22Rv1 (cell line): ENCODE measurements around the gene TRAF7.
"Not testable (repeated sequence)": the region's sequence is repeated elsewhere in the genome, so short reads cannot be mapped to it uniquely, and the experiment has no call there.

Experiments used
- H3K27ac ChIP-seq: fragments of 450-650 bp; 2 replicates; pipeline ENCODE4 v1.5.1; 2017
- ZFX ChIP-seq: fragments of 450-650 bp; IDR thresholded peaks from 2 replicates; pipeline ENCODE4 v1.6.1; 2017; ENCODE audit warnings: antibody characterized with exemption, borderline replicate concordance
- TF ChIP-seq, protein P1 (sequence below): fragments of 450-650 bp; IDR thresholded peaks from 2 replicates; pipeline ENCODE4 v1.5.1; 2017; ENCODE audit warnings: mild to moderate bottlenecking

TRAF7 gene

DNA sequence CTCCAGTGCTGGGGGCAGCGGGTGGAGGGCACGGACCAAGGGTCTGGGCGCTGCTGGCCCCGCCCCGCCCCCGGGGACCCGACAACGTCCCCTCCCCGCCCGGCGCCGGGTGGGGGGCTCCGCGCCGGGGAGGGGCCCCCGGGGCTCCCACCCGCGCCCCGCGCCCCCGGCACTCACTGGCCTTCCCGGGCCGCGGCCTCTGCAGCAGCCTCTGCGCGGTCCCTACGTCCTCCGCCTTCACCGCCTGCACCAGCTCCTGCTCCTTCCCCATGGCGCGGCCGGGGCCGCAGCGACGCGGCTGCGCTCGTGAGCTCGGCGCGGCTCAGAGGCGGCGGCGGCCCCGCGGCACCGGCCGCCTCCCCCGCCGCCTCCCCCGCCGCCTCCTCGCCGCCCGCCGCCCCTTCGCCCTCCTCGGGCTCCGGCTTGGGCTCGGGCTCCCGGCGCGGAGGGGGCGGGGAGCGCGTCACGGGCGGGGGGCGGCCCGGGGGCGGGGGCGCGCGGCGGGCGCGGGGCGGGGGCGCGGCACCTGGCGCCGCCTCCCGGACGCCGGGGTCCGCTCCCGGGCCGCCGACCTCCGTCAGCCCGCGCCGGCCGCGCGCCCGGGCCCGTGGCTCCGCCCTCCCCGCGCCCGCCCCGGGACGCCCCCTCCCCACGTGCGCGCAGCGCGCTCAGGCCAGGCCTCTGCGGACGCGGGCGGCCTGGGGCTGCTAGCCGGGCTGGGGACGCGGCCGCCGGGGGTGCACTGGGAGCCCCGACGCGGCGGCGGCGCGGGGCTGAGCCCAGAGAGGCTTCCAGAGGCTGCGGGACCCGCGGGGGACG is 40.8 kb downstream of the TRAF7 start, which contains the start of gene CASKIN1:
TSS of gene CASKIN1 (minus strand) at position 444 of the 819 bp plus-strand sequence. CDS start at position 271, 173 bp downstream.
- no peak for TF ChIP-seq ZFX
- TF ChIP-seq, protein P1, sequence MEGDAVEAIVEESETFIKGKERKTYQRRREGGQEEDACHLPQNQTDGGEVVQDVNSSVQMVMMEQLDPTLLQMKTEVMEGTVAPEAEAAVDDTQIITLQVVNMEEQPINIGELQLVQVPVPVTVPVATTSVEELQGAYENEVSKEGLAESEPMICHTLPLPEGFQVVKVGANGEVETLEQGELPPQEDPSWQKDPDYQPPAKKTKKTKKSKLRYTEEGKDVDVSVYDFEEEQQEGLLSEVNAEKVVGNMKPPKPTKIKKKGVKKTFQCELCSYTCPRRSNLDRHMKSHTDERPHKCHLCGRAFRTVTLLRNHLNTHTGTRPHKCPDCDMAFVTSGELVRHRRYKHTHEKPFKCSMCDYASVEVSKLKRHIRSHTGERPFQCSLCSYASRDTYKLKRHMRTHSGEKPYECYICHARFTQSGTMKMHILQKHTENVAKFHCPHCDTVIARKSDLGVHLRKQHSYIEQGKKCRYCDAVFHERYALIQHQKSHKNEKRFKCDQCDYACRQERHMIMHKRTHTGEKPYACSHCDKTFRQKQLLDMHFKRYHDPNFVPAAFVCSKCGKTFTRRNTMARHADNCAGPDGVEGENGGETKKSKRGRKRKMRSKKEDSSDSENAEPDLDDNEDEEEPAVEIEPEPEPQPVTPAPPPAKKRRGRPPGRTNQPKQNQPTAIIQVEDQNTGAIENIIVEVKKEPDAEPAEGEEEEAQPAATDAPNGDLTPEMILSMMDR: no peak
- peak within 1 kb of the TSS; percentile 50 for H3K27ac ChIP-seq

DNA sequence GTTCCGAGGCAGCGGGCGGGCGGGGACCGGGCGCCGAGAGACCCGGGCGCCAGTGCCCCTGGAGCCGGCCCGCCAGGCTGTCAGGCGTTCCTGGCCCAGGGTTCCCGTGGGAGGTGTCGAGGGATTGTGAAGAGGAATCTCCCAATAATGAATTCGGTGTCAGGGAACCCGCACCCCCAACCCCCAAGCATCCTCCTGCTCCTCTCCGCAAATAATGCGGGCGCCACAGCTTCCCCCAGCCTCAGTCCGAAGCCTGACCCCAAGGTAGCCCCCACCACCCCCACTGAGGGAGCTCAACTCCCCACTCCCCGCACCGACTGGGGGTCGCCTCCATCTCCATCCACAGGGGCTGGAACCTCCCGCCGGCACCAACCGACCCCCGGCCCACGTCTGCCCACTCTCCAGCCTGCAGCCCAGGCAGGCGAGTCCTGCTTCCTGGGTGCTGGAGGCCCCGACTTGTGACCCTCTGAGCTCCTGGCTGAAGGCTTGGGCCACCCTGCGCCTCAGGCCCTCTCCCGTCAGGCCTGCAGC is 41.5 kb downstream of the TRAF7 start:
- TF ChIP-seq, protein P1: no peak
- no peak for TF ChIP-seq ZFX
- H3K27ac ChIP-seq: no peak overlapping the region

DNA sequence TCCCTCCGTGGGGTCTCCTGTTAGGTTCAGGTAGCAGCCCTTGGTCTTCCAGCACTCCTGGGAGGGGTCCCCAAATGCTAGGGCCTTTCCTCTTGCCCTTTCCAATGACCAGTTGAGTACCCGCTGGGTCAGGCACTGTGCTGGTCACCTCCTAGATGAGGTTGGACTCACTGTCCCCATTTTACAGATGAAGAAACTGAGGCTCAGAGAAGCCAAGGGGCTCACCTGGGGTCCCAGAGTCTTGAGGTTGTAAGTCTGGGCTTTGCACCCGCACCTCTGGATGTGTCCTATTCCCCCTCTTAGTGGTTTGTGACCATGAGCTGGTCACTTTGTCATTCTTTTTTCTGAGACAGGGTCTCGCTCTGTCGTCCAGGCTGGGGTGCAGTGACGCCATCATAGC is 42.2 kb downstream of the TRAF7 start:
- TF ChIP-seq ZFX: no peak
- TF ChIP-seq, protein P1: no peak

DNA sequence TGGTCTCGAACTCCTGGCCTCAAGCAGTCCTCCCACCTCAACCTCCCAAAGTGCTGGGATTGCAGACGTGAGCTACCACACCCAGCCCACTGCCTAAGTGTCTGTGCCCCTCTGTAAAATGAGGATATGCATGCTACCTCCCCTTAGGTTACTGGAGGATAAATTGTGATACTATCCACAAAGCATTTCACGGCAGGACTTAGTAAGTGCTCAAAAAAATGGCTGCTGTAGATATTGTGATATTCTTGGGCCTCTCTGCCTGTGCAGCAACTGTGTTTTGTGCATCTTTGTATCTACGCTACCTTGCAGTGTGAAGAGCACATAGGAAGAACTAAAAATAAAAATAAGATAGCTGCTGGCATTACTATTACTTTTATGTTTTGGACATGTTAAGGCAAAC is 42.7 kb downstream of the TRAF7 start:
- TF ChIP-seq ZFX: no peak
- TF ChIP-seq, protein P1: no peak
- 0 out of 2 replicates have a peak overlapping the region, but pooled peaks have one; percentile 17 for H3K27ac ChIP-seq

More for the DNA sequence above, 42.2 kb downstream of the TRAF7 start:
- H3K27ac ChIP-seq: no peak overlapping the region

DNA sequence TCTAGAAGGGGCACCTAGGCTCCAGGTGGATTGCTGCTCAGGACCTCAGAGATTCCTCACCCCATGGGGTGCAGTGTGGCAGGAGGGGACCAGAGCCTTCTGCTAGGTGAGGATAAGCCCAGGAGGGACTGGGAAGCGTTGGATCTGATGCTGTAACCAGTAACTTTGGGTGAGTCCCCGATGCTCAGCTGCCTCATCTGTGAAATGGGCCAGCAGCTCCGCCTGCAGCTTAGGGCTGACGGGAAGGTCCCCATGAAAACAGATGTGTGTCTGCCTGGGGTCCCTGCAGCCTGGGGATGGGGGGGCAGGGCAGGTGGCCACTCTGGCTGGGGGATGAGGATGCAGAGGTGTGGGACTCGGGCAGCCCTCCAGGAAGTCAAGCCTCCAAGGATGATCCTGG is 43.5 kb downstream of the TRAF7 start:
- TF ChIP-seq, protein P1: no peak
- no peak for TF ChIP-seq ZFX
- H3K27ac ChIP-seq: no peak overlapping the region

DNA sequence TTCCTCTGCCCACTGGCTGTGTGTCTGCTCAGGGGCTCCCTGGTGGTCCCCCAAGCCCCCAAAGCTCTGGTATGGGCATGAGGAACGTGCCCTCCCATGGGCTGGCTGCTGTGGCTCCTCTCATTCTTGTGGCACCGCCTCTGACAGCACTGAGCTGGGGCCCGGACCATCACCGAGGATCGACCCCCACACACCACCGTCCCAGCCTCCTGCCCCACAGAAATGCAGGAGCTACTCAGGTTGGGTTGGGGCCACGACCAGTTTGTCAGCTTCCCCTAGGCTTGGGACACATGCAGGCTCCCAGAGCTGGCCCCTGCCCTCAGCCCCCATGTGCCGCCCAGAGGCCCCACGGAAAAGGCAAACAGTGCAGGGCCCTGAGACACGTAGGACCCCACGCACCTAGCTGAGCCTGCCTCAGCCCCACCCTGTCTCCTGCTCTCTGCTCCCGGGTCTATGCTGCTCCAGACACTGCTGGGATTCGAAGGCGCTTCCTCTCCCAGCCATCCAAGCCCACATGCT is 44.1 kb downstream of the TRAF7 start:
- no peak for TF ChIP-seq ZFX
- TF ChIP-seq, protein P1: no peak
- H3K27ac ChIP-seq: no peak overlapping the region

DNA sequence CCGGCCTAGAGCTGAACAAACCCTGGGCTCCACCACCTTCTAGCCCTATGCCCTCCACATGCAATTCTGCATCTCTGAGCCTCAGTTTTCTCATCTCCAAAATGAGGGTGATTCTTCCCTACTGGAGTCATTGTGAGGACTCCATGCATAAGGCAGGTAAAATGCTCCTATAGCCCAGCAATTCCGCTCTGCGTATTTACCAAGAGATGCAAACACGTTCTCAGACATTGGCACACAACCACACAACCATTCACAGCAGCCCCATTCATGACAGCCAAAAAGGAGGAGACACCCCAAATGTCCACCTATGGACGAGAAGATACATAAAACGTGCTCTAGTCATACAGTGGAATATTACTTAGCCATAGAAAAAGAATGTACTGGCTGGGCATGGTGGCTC is 44.7 kb downstream of the TRAF7 start:
- TF ChIP-seq, protein P1: no peak
- TF ChIP-seq ZFX: no peak
- no peak overlapping the region for H3K27ac ChIP-seq

DNA sequence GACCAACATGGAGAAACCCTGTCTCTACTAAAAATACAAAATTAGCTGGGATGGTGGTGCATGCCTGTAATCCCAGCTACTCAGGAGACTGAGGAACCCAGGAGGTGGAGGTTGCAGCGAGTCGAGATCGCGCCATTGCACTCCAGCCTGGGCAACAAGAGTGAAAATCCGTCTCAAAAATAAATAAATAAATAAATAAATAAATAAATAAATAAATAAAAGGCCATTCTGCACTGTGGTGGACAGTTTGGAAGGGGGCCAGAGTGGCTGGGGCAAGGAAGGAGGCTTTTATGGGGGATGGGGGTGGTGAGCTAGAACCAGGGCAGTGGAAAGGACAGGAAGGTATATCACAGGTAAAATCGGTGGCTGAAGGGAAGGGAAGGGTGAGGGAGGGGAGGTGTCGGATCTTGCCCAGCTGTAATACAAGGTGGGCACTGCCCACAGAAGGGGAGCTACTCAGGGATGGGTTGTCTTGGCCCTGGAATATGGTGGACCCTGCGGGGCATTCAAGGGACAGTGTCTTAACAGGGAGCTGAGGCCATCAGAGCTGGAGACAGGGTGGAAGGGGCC is 47.6 kb downstream of the TRAF7 start:
- not testable (repeated sequence) for H3K27ac ChIP-seq
